K562 (cell line): ENCODE data around the gene FOXK2. TPM values are rescaled to one million over a fixed set of nuclear protein-coding genes. Genes with fewer than 3 reads are reported as not detected.
A peak's percentile ranks its signal among the peaks of the same experiment; 100 is the strongest.

Experiments used
- ETV5 ChIP-seq: sonication (generic); formaldehyde crosslinking; IDR thresholded peaks from 2 replicates; pipeline ENCODE4 v1.4.0; 2020; ENCODE audit warnings: low read depth, mild to moderate bottlenecking, missing genetic modification reagents
- FOXK1 ChIP-seq: sonication (generic); formaldehyde crosslinking; IDR thresholded peaks from 2 replicates; pipeline ENCODE4 v1.8.0; 2022; ENCODE audit warnings: missing genetic modification reagents, mild to moderate bottlenecking, borderline replicate concordance
- HDAC6 ChIP-seq: IDR thresholded peaks from 2 replicates; pipeline ENCODE4 v1.6.1; 2012; ENCODE audit warnings: low read depth, mild to moderate bottlenecking, control low read depth, inconsistent platforms, low read length, moderate library complexity
- MGA ChIP-seq: fragments of 450-650 bp; IDR thresholded peaks from 2 replicates; pipeline ENCODE4 v1.6.1; 2016; ENCODE audit warnings: mild to moderate bottlenecking, moderate library complexity
- NCOA6 ChIP-seq: fragments of 450-650 bp; IDR thresholded peaks from 2 replicates; pipeline ENCODE4 v1.6.1; 2017; ENCODE audit warnings: mild to moderate bottlenecking
- RBM15 ChIP-seq: fragments of 200-400 bp; formaldehyde crosslinking; IDR thresholded peaks from 2 replicates; pipeline ENCODE4 v1.6.1; 2018; ENCODE audit warnings: mild to moderate bottlenecking, low read length, moderate library complexity; ENCODE audit not compliant: insufficient read depth
- TFE3 ChIP-seq: fragments of 450-650 bp; formaldehyde crosslinking; IDR thresholded peaks from 2 replicates; pipeline ENCODE4 v1.4.0; 2020; ENCODE audit warnings: mild to moderate bottlenecking, mixed read lengths
- ZNF12 ChIP-seq: sonication (generic); formaldehyde crosslinking; IDR thresholded peaks from 2 replicates; pipeline ENCODE4 v1.4.0; 2020; ENCODE audit warnings: mild to moderate bottlenecking, missing genetic modification reagents
- ZNF764 ChIP-seq: fragments of 250-450 bp; sonication (Bioruptor Pico); IDR thresholded peaks from 2 replicates; pipeline ENCODE4 v1.4.0; 2020; ENCODE audit warnings: low read depth, mild to moderate bottlenecking, moderate library complexity
- polyA plus RNA-seq, 8 experiments: library from polyadenylated mRNA; depleted of rRNA in 4 of 8; stranded (reverse) in 5 of 8; unstranded in 3 of 8; fragments of >200 nt; fragmentation: Nextera tagmentation in 2 of 8; fragmentation: Illumina TruSeq in 1 of 8; extraction: Ambion mirVana in 2 of 8; extraction: Trizol in 1 of 8; gene quantifications; 2 replicates each; pipeline versions ENCODE4 v1.2.1 to v1.2.3, GENCODE V29; 2011 to 2014; ENCODE audit warnings: inconsistent platforms in 1 of 8, missing spikeins in 1 of 8
- total RNA-seq, 7 experiments: library from RNA; depleted of rRNA in 6 of 7; stranded (reverse); fragments of >200 nt in 6 of 7; fragmentation: Illumina TruSeq in 2 of 7; extraction: Trizol in 2 of 7; gene quantifications; 2 replicates each; pipeline versions ENCODE4 v1.2.1 to v1.2.3, GENCODE V29; 2011 to 2021; ENCODE audit warnings: low replicate concordance in 1 of 7

FOXK2 gene
- total and polyA plus RNA-seq, 9 of the 15 experiments (the other 6 are each of a cell fraction or from before 2014, with no cell fraction given), result 3.0 to 86.0 (median 44.1) TPM

- TF ChIP-seq MGA (no peak), RBM15 (no peak), ZNF764 (CRISPR knock-in tag) (no peak), TFE3 (CRISPR knock-in tag) (no peak), HDAC6 (no peak), FOXK1 (CRISPR knock-in tag) (no peak), NCOA6 (peak; percentile 98), ZNF12 (CRISPR knock-in tag) (0 out of 2 replicates have a peak, but pooled peaks have one; percentile 46), ETV5 (CRISPR knock-in tag) (peak; percentile 96)
Observed at GRCh38 chr17:82648165-82648668, 128.7 kb downstream of the FOXK2 start, which contains the start of gene WDR45B (continued).
